Measurements from ENCODE around the gene SVIL.
A peak's percentile ranks its signal among the peaks of the same experiment; 100 is the strongest.
"Not testable (repeated sequence)": the region's sequence is repeated elsewhere in the genome, so short reads cannot be mapped to it uniquely, and the experiment has no call there.

The SVIL gene

DNA sequence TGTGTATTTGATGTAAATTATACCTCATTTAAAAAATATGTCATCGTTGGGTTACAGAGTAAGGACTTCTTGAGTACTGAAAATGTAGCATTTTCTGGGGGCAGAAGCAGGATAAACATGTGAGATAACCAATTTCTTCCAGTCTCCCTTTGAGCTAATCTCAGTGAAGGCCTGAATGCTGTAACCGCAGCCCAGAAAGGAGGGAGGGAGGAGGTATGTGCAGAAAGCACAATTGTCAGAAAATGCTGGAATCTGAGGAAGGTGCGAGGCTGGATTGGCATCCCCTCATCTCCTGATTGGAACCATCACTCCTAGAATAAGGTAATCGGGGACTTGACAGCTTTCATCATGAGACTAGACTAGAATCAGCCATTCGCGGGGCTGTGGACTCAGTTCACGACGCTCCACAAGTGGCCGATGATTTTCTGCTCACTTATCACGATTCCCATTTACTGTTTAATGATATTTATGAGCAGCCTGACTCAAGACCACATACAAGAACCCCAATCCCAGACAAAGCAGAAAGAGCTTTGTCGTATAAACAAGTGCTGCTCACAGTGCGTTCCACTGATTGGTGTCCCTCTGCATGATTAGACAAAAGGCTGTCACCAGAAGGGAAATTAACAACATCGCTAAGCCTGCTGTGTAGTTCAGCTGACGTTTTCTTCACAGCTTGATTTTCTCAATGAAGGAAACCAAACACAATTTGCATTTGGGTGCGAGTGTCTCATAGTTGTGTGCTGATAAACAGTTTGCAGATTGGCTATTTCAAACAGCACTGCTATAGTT is 93.2 kb downstream of the SVIL start:
- H3K4me3 ChIP-seq (ENCODE audit: low read depth, low read length) = no peak overlapping the region
- TF ChIP-seq, protein P1, sequence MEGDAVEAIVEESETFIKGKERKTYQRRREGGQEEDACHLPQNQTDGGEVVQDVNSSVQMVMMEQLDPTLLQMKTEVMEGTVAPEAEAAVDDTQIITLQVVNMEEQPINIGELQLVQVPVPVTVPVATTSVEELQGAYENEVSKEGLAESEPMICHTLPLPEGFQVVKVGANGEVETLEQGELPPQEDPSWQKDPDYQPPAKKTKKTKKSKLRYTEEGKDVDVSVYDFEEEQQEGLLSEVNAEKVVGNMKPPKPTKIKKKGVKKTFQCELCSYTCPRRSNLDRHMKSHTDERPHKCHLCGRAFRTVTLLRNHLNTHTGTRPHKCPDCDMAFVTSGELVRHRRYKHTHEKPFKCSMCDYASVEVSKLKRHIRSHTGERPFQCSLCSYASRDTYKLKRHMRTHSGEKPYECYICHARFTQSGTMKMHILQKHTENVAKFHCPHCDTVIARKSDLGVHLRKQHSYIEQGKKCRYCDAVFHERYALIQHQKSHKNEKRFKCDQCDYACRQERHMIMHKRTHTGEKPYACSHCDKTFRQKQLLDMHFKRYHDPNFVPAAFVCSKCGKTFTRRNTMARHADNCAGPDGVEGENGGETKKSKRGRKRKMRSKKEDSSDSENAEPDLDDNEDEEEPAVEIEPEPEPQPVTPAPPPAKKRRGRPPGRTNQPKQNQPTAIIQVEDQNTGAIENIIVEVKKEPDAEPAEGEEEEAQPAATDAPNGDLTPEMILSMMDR (IDR thresholded peaks at IDR 0.05; ENCODE audit: low read depth, low read length) = no peak

DNA sequence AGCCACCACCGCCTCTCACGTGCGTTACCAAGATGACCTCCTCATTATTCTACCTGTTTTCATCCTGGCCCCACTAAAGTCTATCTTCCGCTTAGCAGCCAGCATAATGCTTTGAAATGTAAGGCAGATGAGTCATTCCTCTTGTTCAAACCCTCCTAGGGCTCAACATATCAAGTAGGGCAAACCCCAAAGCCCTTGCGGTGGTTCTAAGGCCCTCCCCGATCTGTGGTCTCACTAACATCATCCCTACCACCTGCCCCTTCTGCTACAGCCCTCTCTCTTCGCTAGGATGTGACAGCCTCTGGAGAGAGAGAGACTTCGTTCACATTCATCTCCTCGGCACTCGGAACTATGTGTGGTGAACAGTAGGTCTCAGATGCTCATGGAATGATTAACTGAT is 94.8 kb downstream of the SVIL start:
- no peak overlapping the region for H3K4me3 ChIP-seq (ENCODE audit: low read depth, low read length)
- TF ChIP-seq, protein P1 (IDR thresholded peaks at IDR 0.05; ENCODE audit: low read depth, low read length) = no peak

DNA sequence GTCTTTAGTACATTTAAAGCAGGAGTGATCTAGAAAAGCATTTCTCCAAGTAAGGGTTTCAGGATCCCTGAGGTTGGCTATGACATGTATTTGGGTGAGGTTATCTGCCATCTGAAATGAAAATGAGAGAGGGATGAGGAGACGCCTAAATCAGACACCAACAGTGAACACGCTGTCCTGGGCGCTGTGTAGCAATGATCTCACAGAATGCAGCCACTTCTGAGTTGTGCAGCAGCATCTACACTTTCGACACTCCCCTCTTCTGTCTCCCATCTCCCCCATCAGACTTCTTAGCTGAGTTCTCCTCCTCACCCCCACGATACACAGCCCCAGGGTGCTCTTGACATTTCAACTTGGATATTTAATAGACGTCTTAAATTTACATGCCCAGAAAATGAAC is 95.4 kb downstream of the SVIL start:
- H3K4me3 ChIP-seq (ENCODE audit: low read depth, low read length) = no peak overlapping the region
- TF ChIP-seq, protein P1 (IDR thresholded peaks at IDR 0.05; ENCODE audit: low read depth, low read length) = no peak

DNA sequence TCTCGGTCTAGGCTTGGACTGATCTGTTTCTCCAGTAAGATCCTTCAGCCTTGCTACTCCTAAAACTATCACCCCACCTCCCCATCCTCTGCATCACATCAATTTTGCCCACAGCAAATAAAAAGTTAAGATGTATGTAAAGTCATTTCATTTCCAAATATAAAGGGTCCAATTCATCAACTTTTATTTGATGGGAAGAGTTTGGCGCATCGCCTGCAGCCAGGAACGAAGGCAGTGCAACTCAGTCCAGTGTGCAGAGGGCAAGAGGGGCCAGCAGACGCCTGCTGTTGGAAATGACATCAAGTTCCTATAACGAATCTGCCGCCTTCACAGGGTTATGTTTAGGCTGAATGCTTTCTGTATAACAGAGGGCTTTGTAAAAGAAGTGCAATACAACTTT is 97.0 kb downstream of the SVIL start:
- TF ChIP-seq, protein P1 (IDR thresholded peaks at IDR 0.05; ENCODE audit: low read depth, low read length) = no peak
- H3K4me3 ChIP-seq (ENCODE audit: low read depth, low read length) = no peak overlapping the region

DNA sequence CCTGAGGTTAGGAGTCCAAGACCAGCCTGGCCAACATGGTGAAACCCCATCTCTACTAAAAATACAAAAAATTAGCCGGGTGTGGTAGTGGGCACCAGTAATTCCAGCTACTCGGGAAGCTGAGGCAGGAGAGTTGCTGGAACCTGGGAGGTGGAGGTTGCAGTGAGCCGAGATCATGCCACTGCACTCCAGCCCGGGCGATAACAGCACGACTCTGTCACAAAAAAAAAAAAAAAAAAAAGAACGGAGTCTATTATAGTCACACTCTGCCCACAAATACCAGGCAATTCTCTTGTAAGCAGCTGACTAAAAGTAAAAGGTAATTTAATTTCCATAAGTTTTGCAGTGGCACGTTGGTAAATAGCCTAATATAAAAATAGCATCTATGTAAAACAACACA is 98.1 kb downstream of the SVIL start:
- H3K4me3 ChIP-seq (ENCODE audit: low read depth, low read length) = not testable (repeated sequence)

DNA sequence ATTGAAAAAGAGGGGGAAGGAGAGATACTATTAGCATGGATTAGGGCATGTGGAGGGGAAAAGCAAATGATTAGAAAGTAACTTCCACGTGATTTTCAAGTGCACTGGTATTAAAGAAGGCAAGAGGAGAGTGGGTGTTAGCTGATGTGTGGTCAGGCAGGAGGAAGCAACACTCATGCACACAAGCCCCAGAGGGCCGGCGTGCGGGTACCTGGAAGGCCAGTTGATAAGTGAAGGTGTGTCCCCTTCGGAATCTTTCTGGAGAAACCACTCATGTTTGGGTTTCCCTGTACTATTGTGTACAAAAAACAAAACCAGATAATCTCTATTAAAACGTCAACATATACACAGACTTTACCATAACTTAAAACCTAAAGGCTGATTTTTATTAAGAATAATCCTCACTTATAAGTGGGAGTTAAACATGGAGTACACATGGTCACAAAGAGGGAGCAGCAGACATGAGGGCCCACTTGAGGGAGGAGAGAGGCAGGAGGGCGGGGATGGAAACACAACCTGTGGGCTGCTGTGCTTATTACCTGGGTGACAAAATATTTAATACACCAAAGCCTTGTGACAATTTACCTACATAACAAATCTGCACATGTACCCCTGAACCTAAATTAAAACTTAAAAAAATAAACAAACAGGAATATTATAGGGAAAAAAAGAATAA is 98.9 kb downstream of the SVIL start:
- peak overlapping the region; percentile 35 for H3K4me3 ChIP-seq (ENCODE audit: low read depth, low read length)
- TF ChIP-seq, protein P1 (IDR thresholded peaks at IDR 0.05; ENCODE audit: low read depth, low read length) = no peak

DNA sequence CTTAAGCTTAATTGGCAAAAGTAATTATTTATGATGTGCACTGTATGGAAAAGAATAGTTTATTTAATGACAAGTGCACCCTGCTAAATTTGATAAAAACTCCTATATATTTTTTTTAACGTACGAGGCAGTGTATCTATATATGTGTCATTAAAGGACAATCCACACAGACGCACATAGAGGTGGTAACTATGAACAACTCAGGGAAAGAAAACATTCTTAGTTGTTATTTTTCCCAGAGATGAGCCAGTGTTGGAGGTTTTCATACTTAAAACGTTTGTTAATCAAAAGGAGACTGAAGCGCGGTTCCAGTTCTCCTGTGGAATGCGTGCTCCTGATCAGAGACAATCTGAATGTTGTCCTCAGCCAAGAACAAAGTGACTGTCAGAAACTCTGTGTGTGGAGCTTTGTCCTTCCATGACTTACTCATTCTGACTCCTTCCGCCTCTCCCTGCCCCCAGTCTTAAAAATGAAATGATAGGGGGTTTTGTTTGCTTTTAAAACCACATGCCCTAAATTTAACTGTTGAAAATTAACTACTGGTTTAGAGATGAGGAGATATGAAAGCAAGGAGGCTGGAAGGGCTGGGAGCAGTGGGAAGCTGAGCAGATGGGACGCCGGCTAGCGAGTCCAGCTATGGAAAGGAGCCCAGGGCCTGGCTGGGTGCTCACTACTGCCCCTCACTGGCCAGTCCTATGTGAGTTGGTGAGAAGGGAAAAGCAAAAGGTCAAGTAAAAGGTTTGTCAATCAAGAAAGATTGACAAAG is 99.6 kb downstream of the SVIL start:
- H3K4me3 ChIP-seq (ENCODE audit: low read depth, low read length) = peak overlapping the region; percentile 35
- TF ChIP-seq, protein P1 (IDR thresholded peaks at IDR 0.05; ENCODE audit: low read depth, low read length) = peak; percentile 91

All from WI38 (cell line).